Astrocyte of the cerebellum (primary cell): ENCODE results near the gene SH3RF3.

Source experiments
- DNase-seq: peaks from one replicate; pipeline ENCODE4 v3.0.0-alpha.2; 2011; ENCODE audit warnings: low read depth
- H3K4me3 ChIP-seq: 2 replicates; pipeline ENCODE4 v1.5.1; 2011; ENCODE audit warnings: mild to moderate bottlenecking, low read depth, low read length, moderate library complexity
- CTCF ChIP-seq: IDR thresholded peaks from 2 replicates; pipeline ENCODE4 v1.5.1; 2012; ENCODE audit warnings: low read length, low read depth, moderate library complexity, mild to moderate bottlenecking; ENCODE audit errors: missing control alignments
- in situ Hi-C: cut with HindIII; loops from 2 replicates; pipeline ENCODE4 v1.10.0; 2017; ENCODE audit warnings: low sequenced_read_pairs

Gene SH3RF3

GRCh38 chr2:109375656-109376055 is 246.7 kb downstream of the SH3RF3 start:
- DNase-seq: no peak
- H3K4me3 ChIP-seq: no peak overlapping the region
- TF ChIP-seq CTCF: no peak
- in situ Hi-C loops: no loop called here

- DNase-seq: no peak
- in situ Hi-C loops: no loop called here
- TF ChIP-seq CTCF: no peak
- no peak overlapping the region for H3K4me3 ChIP-seq
Observed at GRCh38 chr2:109376115-109376514, 247.1 kb downstream of the SH3RF3 start.

- no peak overlapping the region for H3K4me3 ChIP-seq
- TF ChIP-seq CTCF: no peak
- DNase-seq: no peak
- in situ Hi-C loops: no loop called here
Observed at GRCh38 chr2:109376796-109377495, 247.9 kb downstream of the SH3RF3 start.

GRCh38 chr2:109377976-109378375 is 249.0 kb downstream of the SH3RF3 start:
- no peak for TF ChIP-seq CTCF
- H3K4me3 ChIP-seq: no peak overlapping the region
- no peak for DNase-seq

GRCh38 chr2:109378682-109379081 is 249.7 kb downstream of the SH3RF3 start:
- TF ChIP-seq CTCF: no peak
- H3K4me3 ChIP-seq: no peak overlapping the region
- DNase-seq: no peak
- in situ Hi-C loops: no loop called here

More at GRCh38 chr2:109377976-109378375, 249.0 kb downstream of the SH3RF3 start:
- in situ Hi-C loops: no loop called here

- DNase-seq: no peak
- no peak for TF ChIP-seq CTCF
- in situ Hi-C loops: no loop called here
- H3K4me3 ChIP-seq: no peak overlapping the region
Observed at GRCh38 chr2:109379507-109379906, 250.5 kb downstream of the SH3RF3 start.
